HEK293T (cell line): ENCODE data around the gene ZNF71.

ENCODE experiments used
- L3MBTL2 ChIP-seq: fragments of 450-650 bp; conservative IDR thresholded peaks from 2 replicates; pipeline ENCODE4 v1.6.1; 2016; ENCODE audit warnings: mild to moderate bottlenecking
- NFRKB ChIP-seq: fragments of 450-650 bp; IDR thresholded peaks from 2 replicates; pipeline ENCODE4 v1.6.1; 2016; ENCODE audit warnings: mild to moderate bottlenecking, moderate library complexity
- SP1 ChIP-seq: fragments of 450-650 bp; IDR thresholded peaks from 2 replicates; pipeline ENCODE4 v1.6.1; 2017

GRCh38 chr19:56633021-56633420 is 37.9 kb downstream of the ZNF71 start:
- TF ChIP-seq L3MBTL2, result no peak
- TF ChIP-seq NFRKB, result no peak
- TF ChIP-seq SP1, result no peak
